Stimulated activated CD8-positive, alpha-beta memory T cell treated with anti-CD3 and anti-CD28 coated beads, Interleukin-12 subunit alpha, Interleukin-12 subunit beta, amount 100 ng/mL, for 24 hours (primary cell): ENCODE data around the gene MSGN1.
"Not testable (repeated sequence)": the region's sequence is repeated elsewhere in the genome, so short reads cannot be mapped to it uniquely, and the experiment has no call there.

ENCODE experiments used
- DNase-seq: peaks from one replicate; pipeline ENCODE4 v3.0.0-alpha.2; 2020; ENCODE audit errors: extremely low read depth

MSGN1 gene

DNA sequence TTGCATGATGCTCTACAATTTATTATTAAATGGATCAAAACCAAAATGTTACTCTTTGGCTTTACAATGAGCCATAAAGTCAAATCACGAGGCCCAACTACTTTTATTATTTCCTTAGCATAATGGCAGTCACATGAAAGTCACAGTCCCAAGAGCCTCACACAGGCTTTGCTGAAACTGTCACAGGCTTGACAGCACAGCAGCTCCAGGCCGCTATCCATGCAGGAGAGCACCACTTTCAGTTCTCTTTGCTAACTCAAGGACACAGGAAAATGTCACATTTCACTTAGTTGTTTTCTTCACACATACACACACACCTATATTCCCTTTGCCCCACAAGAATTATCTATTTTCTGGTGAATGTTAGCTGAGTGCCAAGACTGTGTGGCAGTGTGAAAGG, 11.1 kb upstream of the MSGN1 start:
- no peak for DNase-seq

- DNase-seq, result no peak
Measured at GRCh38 chr2:17805717-17806363, 10.4 kb upstream of the MSGN1 start.

DNA sequence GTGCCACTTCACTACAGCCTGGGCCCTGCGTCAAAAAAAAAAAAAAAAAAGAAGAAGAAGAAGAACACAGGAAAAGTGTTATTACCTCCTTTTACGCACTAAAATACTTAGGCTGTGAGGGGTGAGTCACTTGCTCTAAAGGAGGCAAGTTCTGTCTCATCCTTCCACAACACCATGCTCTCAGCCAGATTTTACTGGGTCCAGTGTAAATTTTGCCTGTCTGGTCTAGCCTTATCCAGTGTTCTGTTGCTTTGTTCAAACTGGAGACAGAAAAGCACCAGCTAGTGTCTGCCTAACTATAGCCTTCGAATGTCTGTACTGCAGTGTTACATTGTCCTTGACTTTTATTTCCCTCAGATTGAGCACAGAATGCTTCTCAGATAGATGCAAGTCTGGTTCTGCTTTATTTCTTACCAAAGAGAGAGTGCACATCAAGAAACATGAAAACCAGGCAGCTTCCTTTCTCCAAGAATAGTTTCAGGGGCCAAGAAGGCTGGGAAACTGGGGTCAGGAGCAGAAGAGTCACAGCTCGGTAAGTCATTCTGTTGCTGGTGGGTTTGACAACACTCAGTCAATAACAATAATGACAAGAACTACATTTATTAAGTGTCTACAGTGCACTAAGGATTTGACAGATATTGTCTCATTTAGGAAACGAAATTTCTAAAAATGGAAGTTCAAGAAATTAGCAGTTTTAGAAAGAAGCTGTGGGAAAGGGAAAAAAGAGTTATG, 3.1 kb upstream of the MSGN1 start:
- DNase-seq, result no peak

DNA sequence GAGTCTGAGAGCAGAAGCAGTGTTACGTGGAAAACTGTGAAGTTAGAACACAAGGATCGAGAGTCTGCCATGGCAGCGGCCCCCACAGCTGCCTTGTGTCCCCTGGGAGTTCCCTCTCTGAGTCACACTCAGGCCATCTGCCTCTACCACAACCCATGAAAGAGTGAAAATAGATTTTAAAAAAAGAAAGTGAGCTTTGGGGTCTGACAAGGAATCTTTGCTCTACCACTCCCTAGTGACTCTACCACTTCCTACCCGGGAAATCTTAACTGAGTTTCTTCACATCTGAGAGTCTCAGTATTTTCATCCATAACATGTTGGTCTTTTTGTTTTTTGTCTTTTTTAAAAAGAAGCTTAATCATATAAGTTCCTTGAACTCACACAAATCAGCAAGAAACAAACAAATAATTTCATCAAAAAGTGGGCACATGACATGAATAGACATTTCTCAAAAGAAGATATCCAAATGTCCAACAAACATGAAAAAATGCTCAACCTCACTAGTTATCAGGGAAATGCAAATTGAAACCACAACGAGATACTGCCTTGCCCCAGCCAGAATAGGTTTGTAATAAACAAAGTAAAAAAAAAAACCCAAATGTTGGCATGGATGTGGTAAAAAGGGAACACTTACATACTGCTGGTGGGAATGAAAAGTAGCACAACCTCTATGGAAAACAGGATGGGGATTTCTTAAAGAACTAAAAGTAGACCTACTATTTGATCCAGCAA, 2.4 kb upstream of the MSGN1 start:
- no peak for DNase-seq

- no peak for DNase-seq
Measured at GRCh38 chr2:17814601-17815000, 1.7 kb upstream of the MSGN1 start.

GRCh38 chr2:17815468-17816184, 634 bp upstream of the MSGN1 start:
- DNase-seq, result no peak

- no peak for DNase-seq
Measured at GRCh38 chr2:17818235-17818815, 2.1 kb downstream of the MSGN1 start.

DNA sequence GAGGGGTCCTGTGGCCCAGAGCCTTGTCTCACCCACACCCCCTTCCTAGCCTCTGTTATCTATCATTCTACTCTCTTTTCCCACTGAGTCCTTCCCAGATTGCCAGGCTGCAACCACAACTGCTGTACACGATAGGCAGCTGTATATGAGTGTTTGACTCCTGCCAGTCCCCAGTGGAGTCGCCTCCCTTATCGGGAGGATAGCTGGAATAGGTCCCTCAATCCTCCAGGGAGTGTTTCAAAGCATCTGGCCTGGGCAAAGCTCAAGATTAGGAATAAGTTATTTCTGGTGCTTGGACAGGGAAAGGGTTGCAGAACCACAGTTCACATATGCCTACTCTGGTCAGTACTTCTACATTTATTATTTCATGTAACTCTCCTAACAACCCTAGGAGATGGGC, 4.8 kb downstream of the MSGN1 start:
- no peak for DNase-seq

DNA sequence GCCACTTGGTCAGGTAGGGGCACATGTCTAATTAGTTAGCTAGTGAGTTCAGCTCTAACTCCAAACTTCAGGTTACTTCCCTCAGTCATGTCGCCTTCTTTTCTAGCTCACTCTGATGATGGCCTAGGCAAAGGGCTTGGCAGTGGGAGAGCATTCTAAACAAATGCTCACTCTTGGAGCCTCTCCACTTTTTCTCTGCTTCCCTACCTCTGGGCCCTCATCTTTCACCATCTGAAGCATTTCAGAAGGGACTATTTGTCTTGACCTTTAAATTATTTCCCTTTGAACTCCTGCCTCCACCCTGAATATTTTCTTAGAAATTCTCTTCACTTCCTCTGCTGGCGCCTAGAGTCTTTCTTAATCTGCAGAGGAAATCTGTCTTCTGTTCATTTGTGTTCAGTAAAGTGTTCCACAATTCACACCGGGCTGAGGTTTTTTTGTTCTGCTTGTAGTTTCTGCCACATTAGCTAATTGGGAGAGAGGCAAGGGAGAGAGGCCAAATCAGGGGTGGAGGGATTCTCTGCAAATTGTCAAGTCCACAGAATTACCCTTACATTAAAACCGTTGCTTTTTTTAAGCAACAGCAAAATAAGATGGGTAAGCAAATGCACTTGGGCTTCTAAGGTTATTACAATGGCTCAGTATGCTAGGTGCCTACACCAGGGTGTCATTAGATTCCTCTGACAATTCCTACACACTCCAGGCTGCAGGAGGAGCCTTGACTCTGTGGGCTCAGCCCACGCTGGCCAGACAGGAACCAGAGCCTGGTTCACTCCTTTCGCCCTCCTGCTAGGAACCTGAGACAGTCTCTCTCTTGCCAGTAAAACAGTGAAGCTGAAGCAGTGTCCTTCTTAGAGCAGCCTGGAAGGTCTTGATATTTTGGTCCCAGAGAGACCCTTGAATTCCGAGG, 5.5 kb downstream of the MSGN1 start:
- DNase-seq, result no peak

DNA sequence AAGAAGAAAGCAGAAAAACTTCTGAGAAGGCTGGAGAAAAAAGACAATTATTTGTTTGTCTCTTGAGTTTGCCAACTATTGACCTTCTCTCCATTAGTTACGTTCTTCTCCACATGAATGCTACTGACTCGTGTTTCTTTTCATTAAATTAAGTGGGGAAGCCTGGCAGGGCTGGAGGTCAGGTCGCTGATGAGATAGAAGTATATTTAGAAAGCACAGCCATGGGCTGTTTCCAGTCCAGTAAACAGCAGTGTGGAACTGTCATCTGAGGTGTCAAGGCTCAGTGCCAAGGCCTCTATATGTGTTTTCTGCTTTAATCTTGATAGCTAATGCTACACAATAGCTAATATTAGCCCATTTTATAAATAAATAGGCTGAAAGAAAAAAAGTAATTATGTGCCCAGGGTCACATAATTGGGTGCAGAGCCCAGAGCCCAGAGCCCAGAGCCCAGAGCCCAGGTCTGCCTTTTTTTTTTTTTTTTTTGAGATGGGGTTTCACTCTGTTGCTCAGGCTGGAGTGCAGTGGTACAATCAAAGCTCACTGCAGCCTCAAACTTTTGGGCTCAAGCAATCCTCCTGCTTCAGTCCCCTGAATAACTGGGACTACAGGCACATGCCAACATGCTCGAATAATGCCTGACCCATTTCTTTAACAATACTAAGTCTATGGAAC, 6.3 kb downstream of the MSGN1 start:
- DNase-seq, result no peak

DNA sequence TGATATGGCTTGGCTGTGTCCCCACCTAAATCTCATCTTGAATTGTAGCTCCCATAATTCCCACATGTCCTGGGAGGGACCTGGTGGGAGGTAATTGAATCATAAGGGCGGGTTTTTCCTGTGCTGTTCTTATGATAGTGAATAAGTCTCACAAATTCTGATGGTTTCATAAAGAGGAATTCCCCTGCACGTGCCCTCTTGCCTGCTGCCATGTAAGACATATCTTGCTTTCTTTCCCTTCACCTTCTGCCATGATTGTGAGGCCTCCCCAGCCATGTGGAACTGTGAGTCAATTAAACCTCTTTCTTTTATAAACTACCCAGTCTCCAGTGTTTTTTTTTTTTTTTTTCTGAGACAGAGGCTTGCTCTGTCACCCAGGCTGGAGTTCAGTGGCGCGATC, 7.4 kb downstream of the MSGN1 start:
- not testable (repeated sequence) for DNase-seq

DNA sequence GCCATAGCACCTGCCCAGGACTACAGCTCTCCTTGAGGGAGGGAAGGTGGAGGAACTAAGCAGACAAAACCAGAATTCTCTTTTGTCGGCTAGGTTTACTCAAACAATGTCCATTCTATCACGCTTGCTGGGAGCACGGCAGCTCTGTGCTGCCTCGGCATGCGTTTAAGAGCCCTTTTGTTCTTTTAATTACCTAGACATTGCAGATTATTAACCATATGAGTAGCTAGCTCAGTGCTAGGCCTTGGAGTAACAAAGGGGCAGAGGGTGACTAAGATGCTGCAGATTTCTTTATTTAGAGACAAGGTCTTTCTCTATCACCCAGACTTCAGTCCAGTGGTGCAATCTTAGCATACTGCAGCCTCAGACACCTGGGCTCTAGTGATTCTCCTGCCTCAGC, 11.1 kb downstream of the MSGN1 start:
- DNase-seq, result no peak

- no peak for DNase-seq
Measured at GRCh38 chr2:17827785-17828184, 11.5 kb downstream of the MSGN1 start.

DNA sequence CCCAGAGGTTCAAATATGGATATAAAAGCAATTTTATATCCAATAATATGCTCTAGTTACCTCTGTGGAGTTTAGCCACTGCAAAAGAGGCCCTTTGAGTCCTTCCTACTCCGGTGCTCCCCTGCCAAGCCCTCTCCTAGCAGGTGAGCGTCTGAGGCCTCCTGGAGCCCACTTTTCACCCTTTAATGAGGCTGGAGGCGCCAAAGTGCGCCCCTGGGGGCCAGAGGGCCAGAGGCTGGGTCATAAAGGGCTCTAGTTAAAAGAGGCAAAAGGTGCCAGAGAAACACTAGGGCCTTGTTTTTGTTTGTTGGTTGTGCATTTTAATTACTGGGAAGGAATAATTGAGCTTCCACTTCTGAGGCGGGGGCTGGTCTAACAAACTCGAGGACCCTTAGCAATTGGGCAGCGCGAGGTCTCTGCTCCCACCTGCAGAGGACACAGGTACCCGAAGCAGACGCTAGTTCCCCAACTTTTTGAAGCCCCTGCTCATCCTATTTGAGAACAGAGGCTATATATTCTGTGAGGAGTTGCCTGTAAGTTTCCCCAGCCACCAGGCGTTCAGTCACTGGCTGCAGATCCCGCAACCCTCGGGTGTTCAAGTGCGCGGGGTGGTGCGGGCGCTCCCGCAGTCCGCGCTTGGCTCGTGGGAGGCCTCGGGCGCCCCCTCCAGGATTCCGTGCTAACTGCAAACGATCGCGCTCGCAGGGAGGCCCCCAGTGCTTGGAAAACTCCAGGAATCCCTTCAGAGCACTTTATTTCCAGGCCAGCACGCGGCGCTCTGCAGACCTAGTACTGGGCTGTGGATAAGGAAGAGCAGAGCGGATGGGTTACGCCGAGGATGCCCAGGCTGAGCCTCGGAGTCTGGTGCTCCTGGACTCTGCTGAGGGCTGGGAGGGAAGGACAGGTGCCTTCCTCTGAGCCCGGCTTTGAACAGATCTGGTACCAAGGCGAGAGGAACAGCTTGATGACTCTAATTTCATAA, 14.1 kb downstream of the MSGN1 start:
- DNase-seq, result no peak

DNA sequence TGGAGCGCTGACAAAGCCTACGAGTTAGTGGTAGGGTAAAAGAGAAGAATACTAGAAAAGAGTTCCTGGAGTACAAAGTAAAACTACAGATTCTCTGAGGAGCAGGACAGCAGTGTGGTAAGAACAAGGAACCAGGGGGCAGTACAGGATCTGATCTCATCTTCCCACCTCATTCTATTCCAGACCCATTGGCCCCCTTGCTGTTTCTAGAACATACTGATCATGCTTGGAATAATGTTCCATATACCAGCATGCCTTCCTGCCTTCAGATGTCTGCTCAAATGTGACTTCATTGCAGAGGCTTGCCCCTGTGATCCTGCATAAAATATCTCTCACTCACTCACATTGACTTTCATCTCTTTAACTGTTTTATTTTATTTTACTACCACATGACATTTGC, 19.3 kb downstream of the MSGN1 start:
- DNase-seq, result no peak

DNA sequence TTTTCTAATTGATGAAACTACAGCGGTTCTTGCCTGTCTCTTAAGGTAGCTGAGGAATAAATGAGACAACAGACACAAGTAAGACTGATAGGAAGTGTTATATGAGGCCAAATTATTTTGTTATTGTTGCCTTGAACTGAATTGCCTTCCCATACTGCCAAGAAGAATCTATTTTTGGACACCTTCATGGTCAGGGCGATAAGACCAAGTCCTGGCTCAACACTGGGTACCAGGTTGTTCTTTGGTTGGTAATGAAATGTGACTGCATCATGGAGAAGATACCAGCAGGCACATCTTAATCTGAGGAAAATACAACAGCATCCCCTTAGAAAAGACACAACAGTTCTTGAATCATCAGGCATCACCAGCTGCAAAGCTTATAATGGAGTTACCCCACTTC, 23.7 kb downstream of the MSGN1 start:
- DNase-seq, result no peak

- no peak for DNase-seq
Measured at GRCh38 chr2:17843457-17843856, 27.2 kb downstream of the MSGN1 start.

DNA sequence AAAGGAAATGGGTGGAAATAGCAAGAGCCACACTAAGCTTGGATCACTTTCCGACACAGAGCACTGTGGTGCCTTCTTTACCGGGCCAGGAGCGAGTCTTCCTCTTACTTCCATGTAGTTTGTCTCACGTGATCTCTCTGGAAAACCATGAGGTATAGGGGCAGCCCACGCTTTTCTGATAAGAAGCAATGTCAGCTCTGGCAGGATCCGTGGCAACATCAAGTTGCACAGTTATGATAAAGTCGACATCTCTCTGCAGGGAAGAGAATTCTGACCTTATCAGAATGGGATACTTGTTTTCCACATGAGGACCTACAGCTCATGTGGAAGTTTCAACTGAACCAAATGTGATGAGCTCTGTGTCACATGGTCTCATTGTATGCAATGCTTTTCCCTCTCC, 29.5 kb downstream of the MSGN1 start:
- no peak for DNase-seq

GRCh38 chr2:17846676-17847075, 30.4 kb downstream of the MSGN1 start:
- no peak for DNase-seq
